Fibroblast of skin of right biceps (primary cell): ENCODE measurements around the gene BMAL2.

Source experiments
- DNase-seq: peaks from one replicate; pipeline ENCODE4 v3.0.0-alpha.2; 2013

BMAL2 gene

DNA sequence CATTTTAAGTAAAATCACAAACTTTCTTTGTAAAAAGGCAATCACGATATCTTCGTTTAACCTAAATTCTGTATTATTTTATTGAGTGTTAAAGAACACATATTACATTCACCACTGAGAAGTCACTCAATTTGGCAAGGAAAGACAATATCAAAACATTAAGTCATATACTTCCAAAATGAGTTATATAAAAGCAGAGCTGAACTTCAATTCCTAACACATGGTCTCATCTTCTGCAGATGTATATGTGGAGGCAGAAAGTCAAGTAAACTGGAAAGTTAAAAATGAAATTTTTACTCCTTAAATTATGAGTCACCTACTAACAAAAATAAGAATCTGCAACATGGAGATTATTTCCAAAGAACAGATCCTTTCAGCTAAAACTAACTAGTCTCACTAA is 28.7 kb downstream of the BMAL2 start:
- peak; percentile 73 for DNase-seq

DNA sequence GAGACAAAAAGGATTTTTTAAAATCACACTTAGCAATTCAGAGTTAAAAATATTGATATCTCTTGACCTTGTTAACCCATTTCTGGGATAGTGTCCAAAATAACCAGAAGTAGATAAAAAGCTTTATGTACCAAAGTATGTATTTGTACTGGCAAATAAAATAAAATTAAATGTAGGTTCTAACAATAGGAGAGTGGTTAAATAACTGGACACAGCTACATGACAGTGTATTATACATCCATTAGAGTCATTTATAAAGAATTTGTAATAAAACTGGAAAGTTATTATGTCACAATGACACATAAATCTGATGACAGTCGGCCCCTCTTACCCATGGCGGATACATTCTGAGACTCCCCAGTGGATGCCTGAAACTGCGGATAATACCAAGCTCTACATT is 34.0 kb downstream of the BMAL2 start:
- DNase-seq = peak; percentile 31

DNA sequence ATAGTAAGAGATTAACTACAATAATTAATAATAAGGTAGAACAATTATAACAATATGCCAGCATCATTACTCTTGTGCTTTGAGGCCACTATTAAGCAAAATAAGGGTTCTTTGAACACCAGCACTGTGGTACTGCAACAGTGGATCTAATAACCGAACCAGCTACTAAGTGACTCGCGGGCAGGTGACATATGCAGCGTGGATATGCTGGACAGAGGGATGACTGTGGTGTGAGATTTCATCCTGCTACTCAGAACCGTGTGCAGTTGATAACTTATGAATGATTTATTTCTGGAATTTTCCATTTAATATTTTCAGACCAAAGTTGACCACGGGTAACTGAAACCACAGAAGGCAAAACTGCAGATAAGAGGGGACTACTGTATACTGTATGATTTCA is 34.4 kb downstream of the BMAL2 start:
- DNase-seq = peak; percentile 31

DNA sequence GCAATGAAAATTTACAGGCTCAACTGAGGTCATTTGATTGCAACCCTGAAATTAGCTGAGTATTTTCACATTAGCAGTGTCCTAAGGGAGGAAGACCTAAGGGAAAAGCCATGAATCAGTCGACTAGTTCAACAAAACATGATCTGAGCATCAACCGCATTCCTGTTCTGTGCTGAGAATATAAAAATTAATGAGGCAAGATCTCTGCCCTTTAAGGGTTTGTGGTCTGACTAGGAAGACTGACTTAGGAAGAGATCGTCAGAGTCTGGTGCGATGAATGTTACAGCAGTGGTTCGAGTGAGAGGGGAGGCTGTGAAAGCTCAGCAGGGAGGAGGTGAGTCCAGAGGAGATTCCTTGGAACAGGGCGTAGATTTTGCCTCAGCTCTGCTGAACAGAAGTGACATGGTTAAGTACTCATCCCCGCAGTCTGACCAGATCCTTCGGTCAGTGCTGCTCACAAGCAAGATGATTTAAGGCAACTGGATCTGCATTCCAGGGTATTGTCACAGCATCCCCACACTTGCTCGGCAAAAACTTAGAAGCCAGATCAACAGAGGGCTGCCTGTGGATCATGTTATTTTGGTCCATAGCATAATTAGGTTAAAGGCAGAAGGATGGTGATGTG is 49.6 kb downstream of the BMAL2 start:
- peak; percentile 38 for DNase-seq
